GM23248 (cell line): ENCODE data around the gene ETF1.

Experiments used
- EZH2 ChIP-seq: fragments of 200-600 bp; sonication (generic); IDR thresholded peaks from 2 replicates; pipeline ENCODE4 v1.6.1; 2018; ENCODE audit warnings: antibody characterized with exemption, mild to moderate bottlenecking; ENCODE audit not compliant: insufficient read depth, poor library complexity, severe bottlenecking
- EZH2phosphoT487 ChIP-seq: fragments of 200-600 bp; sonication (generic); IDR thresholded peaks from 2 replicates; pipeline ENCODE4 v1.6.1; 2018; ENCODE audit warnings: antibody characterized with exemption, moderate library complexity, mild to moderate bottlenecking, low read depth; ENCODE audit not compliant: insufficient read depth

DNA sequence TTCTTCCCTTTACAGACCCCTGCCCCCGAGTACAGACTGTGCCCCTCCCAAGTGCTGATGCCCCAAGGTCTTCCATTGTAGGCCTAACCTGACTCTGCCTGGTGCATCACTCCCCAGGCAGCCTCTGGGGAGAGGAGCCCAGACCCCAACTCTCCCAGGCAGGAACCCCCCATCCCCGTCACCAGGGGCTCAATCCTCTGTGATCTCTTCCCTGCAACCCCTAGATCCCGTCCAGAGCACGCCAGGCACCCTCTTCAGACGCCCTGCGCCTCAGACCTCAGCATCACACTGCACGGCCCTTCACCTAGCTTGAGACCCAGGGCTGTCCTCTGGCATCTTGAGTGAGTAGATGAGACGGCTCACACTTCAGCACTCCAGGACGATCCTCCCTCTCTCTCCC lies 84.2 kb downstream of the ETF1 start:
- TF ChIP-seq EZH2phosphoT487, result no peak
- no peak for TF ChIP-seq EZH2
